SK-N-SH (cell line): ENCODE measurements around the gene MMP23B. TPM values are rescaled to one million over a fixed set of nuclear protein-coding genes. Genes with fewer than 3 reads are reported as not detected.

Experiments used
- CTCF ChIA-PET: fragments of 300-600, 350-600 bp; formaldehyde crosslinking; extraction: SDS; loops from one replicate; lab custom pipeline; 2021; lab: Yijun Ruan, JAX
- POLR2A ChIA-PET: fragments of 350-600 bp; sonication (Branson Sonifier 250); formaldehyde crosslinking; extraction: SDS; loops from one replicate; lab custom pipeline; 2020; ENCODE audit warnings: antibody characterized with exemption, inconsistent platforms; lab: Yijun Ruan, JAX
- DNase-seq: peaks from one replicate; pipeline ENCODE4 v3.0.0; 2012
- H2AFZ ChIP-seq: fragments of 200-600 bp; sonication (generic); 2 replicates; pipeline ENCODE4 v1.8.1; 2016; ENCODE audit warnings: antibody characterized with exemption, mild to moderate bottlenecking, low read depth
- H3F3A ChIP-seq: fragments of 200-600 bp; sonication (generic); replicated peaks from 2 replicates; pipeline ENCODE3; 2016; ENCODE audit warnings: antibody characterized with exemption, mild to moderate bottlenecking; ENCODE audit not compliant: insufficient read depth
- H3K27ac ChIP-seq, 2 experiments: fragments of 200-500 bp in 1 of 2; fragments of 200-600 bp in 1 of 2; sonication (Bioruptor generic) in 1 of 2; sonication (generic), shearing (Covaris generic) in 1 of 2; 2 replicates each; pipeline versions ENCODE4 v1.5.1 to v1.6.1; 2014 to 2016; ENCODE audit warnings: low read depth in 2 of 2, inconsistent platforms in 1 of 2, low read length in 1 of 2, mild to moderate bottlenecking in 1 of 2, mixed read lengths in 1 of 2
- H3K27me3 ChIP-seq: fragments of 200-600 bp; sonication (generic), shearing (Covaris generic); 2 replicates; pipeline ENCODE4 v1.6.1; 2016; ENCODE audit warnings: mixed run types; ENCODE audit not compliant: insufficient read depth
- H3K36me3 ChIP-seq, 2 experiments: fragments of 200-500 bp in 1 of 2; fragments of 200-600 bp in 1 of 2; sonication (Bioruptor generic) in 1 of 2; sonication (generic) in 1 of 2; replicated peaks in 1 of 2; 2 replicates each; pipeline versions ENCODE3 to v1.5.1; 2014 to 2016; ENCODE audit warnings: low read length in 1 of 2, mild to moderate bottlenecking in 1 of 2; ENCODE audit not compliant: insufficient read depth in 2 of 2, control insufficient read depth in 1 of 2
- H3K4me1 ChIP-seq, 2 experiments: fragments of 200-500 bp in 1 of 2; fragments of 200-600 bp in 1 of 2; sonication (Bioruptor generic) in 1 of 2; sonication (generic), shearing (Covaris generic) in 1 of 2; 2 replicates each; pipeline versions ENCODE4 v1.5.1 to v1.6.1; 2014 to 2016; ENCODE audit warnings: low read depth in 1 of 2, low read length in 1 of 2, mixed run types in 1 of 2; ENCODE audit not compliant: insufficient read depth in 2 of 2, control insufficient read depth in 1 of 2
- H3K4me2 ChIP-seq: fragments of 200-600 bp; sonication (generic), shearing (Covaris generic); 2 replicates; pipeline ENCODE4 v1.6.1; 2017; ENCODE audit warnings: mixed run types
- H3K4me3 ChIP-seq, 2 experiments: fragments of 200-500 bp in 1 of 2; fragments of 200-600 bp in 1 of 2; sonication (Bioruptor generic) in 1 of 2; sonication (generic), shearing (Covaris generic) in 1 of 2; 2 replicates each; pipeline versions ENCODE4 v1.5.1 to v1.8.1; 2014 to 2016; ENCODE audit warnings: low read depth in 2 of 2, inconsistent platforms in 1 of 2, low read length in 1 of 2, mild to moderate bottlenecking in 1 of 2, mixed read lengths in 1 of 2, moderate library complexity in 1 of 2
- H3K79me2 ChIP-seq: fragments of 200-600 bp; sonication (generic); 2 replicates; pipeline ENCODE4 v1.8.1; 2017; ENCODE audit warnings: mild to moderate bottlenecking; ENCODE audit not compliant: insufficient read depth
- H3K9ac ChIP-seq: fragments of 200-600 bp; sonication (generic); 2 replicates; pipeline ENCODE4 v1.6.1; 2017; ENCODE audit warnings: mixed run types
- H3K9me2 ChIP-seq: fragments of 200-600 bp; sonication (generic); 2 replicates; pipeline ENCODE4 v1.6.1; 2017; ENCODE audit warnings: mixed run types
- H3K9me3 ChIP-seq: fragments of 200-600 bp; sonication (generic); 2 replicates; pipeline ENCODE4 v1.6.1; 2017; ENCODE audit warnings: mixed run types, mild to moderate bottlenecking, moderate library complexity
- H4K20me1 ChIP-seq: fragments of 200-600 bp; sonication (generic); 2 replicates; pipeline ENCODE4 v1.6.1; 2017; ENCODE audit warnings: mild to moderate bottlenecking, mixed run types; ENCODE audit not compliant: insufficient read depth
- EZH2phosphoT487 ChIP-seq: fragments of 200-600 bp; sonication (generic); IDR thresholded peaks from 2 replicates; pipeline ENCODE4 v1.6.1; 2017; ENCODE audit warnings: low read depth, mixed run types, mild to moderate bottlenecking, antibody characterized with exemption, moderate library complexity, borderline replicate concordance
- GATA2 ChIP-seq: sonication (generic); formaldehyde crosslinking; IDR thresholded peaks from 2 replicates; pipeline ENCODE4 v1.5.0; 2020; ENCODE audit warnings: mild to moderate bottlenecking, missing genetic modification reagents
- JUND ChIP-seq: IDR thresholded peaks from 2 replicates; pipeline ENCODE4 v1.4.0; 2012
- POLR2AphosphoS5 ChIP-seq: IDR thresholded peaks from 2 replicates; pipeline ENCODE4 v1.6.1; 2012; ENCODE audit warnings: low read depth, low read length
- RAD21 ChIP-seq: IDR thresholded peaks from 2 replicates; pipeline ENCODE4 v1.6.1; 2012; ENCODE audit warnings: mild to moderate bottlenecking, low read length
- REST ChIP-seq: IDR thresholded peaks from 2 replicates; pipeline ENCODE4 v1.6.1; 2012; ENCODE audit warnings: mild to moderate bottlenecking, low read depth, low read length, moderate library complexity
- RFX5 ChIP-seq: IDR thresholded peaks from 2 replicates; pipeline ENCODE4 v1.6.1; 2012; ENCODE audit warnings: mild to moderate bottlenecking, improper control_type of control experiment, low read length
- SIN3A ChIP-seq: IDR thresholded peaks from 2 replicates; pipeline ENCODE4 v1.6.1; 2012; ENCODE audit warnings: low read depth, mild to moderate bottlenecking, low read length, moderate library complexity, borderline replicate concordance
- TAF1 ChIP-seq: IDR thresholded peaks from 2 replicates; pipeline ENCODE4 v1.6.1; 2012; ENCODE audit warnings: low read depth, mild to moderate bottlenecking, low read length, moderate library complexity, borderline replicate concordance
- TEAD4 ChIP-seq: IDR thresholded peaks from 2 replicates; pipeline ENCODE4 v1.4.0; 2012; ENCODE audit warnings: mild to moderate bottlenecking, borderline replicate concordance; ENCODE audit not compliant: insufficient read depth
- WGBS: methylation state at CpG from one replicate; pipeline ENCODE4 v1.1.6; 2017; ENCODE audit warnings: low lambda C conversion rate; 5-methylcytosine and 5-hydroxymethylcytosine counted together
- polyA plus RNA-seq, 3 experiments: library from polyadenylated mRNA; depleted of rRNA; stranded (reverse); fragments of >200 nt; gene quantifications; 2 replicates each; pipeline ENCODE4 v1.2.3, GENCODE V29; 2012
- TF ChIP-seq, protein P1 (sequence below): IDR thresholded peaks from 2 replicates; pipeline ENCODE4; 2012
- TF ChIP-seq, protein P2 (sequence below): IDR thresholded peaks from 2 replicates; pipeline ENCODE4 v1.4.0; 2012; ENCODE audit warnings: low read depth, borderline replicate concordance

Gene MMP23B
- polyA plus RNA-seq, 1 of the 3 experiments (the other 2 are of a cell fraction): 1.2 TPM

DNA sequence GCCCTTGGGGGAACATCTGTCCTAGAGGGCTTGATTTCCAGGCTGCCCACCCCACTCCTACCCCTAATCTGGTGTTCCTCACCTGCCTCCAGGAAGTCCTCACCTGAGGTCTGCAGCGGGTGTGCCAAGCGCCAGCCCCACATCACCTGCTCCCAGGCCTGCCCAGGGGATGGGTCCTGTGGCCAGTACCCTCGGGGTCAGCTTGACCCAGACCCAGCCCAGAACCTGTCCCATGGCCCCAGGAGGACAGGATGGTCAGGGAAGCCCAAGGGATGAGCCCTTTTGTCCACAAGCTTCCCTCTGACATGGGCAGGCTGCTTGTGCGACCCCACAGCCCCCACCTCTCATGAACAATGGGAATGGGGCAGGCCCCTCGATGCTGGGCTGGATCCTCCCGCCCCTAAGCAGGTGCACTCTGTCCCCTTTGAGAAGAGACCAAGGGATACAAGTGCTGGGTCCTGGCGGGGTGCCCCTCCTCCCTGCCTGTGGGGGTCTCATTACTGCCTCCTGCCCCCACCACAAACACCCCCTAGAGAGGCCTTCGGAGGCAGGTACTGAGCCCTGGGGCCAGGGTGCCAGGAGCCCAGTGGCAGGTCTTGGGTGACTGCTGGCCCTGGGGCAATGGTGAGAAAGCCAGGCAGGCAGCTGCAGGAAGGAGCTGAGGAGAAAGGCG, 13.4 kb upstream of the MMP23B start:
- peaks cover 45% of the 10 kb centered on the region for H3K79me2 ChIP-seq
- peaks cover 0 to 18% of the 10 kb centered on the region in 2 experiments; a peak in 1 of 4 replicates for H3K4me1 ChIP-seq
- H3K9me3 ChIP-seq: no peaks in the 10 kb centered on the region
- POLR2A ChIA-PET: no interaction called here
- 100% methylated on average over 1 of the region's 9 CpGs for WGBS
- no peaks in the 10 kb centered on the region for H3K27me3 ChIP-seq
- no peak overlapping the region for H2AFZ ChIP-seq
- H3K9ac ChIP-seq: no peak overlapping the region
- no peaks in the 10 kb centered on the region for H3K9me2 ChIP-seq
- H3K27ac ChIP-seq: no peak overlapping the region
- no peak overlapping the region for H3K4me3 ChIP-seq
- H3F3A ChIP-seq: no peaks in the 10 kb centered on the region
- DNase-seq: no peak
- no peak for TF ChIP-seq TEAD4
- no peak for TF ChIP-seq POLR2AphosphoS5
- TF ChIP-seq, protein P1, sequence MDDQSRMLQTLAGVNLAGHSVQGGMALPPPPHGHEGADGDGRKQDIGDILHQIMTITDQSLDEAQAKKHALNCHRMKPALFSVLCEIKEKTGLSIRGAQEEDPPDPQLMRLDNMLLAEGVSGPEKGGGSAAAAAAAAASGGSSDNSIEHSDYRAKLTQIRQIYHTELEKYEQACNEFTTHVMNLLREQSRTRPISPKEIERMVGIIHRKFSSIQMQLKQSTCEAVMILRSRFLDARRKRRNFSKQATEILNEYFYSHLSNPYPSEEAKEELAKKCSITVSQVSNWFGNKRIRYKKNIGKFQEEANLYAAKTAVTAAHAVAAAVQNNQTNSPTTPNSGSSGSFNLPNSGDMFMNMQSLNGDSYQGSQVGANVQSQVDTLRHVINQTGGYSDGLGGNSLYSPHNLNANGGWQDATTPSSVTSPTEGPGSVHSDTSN: no peak
- no peak for TF ChIP-seq TAF1
- no peak for TF ChIP-seq GATA2 (CRISPR knock-in tag)
- TF ChIP-seq SIN3A: no peak
- no peak for TF ChIP-seq REST
- no peak for TF ChIP-seq RAD21
- TF ChIP-seq JUND: no peak
- TF ChIP-seq EZH2phosphoT487: no peak
- TF ChIP-seq, protein P2, sequence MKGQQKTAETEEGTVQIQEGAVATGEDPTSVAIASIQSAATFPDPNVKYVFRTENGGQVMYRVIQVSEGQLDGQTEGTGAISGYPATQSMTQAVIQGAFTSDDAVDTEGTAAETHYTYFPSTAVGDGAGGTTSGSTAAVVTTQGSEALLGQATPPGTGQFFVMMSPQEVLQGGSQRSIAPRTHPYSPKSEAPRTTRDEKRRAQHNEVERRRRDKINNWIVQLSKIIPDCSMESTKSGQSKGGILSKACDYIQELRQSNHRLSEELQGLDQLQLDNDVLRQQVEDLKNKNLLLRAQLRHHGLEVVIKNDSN: no peak
- TF ChIP-seq RFX5: no peak
- peaks cover 3 to 7% of the 10 kb centered on the region in 2 experiments for H3K36me3 ChIP-seq
- peaks cover 10% of the 10 kb centered on the region for H4K20me1 ChIP-seq
- CTCF ChIA-PET: no interaction called here
- H3K4me2 ChIP-seq: no peak overlapping the region
